ENCODE measurements around the gene NEO1.

Gene NEO1, protein sequence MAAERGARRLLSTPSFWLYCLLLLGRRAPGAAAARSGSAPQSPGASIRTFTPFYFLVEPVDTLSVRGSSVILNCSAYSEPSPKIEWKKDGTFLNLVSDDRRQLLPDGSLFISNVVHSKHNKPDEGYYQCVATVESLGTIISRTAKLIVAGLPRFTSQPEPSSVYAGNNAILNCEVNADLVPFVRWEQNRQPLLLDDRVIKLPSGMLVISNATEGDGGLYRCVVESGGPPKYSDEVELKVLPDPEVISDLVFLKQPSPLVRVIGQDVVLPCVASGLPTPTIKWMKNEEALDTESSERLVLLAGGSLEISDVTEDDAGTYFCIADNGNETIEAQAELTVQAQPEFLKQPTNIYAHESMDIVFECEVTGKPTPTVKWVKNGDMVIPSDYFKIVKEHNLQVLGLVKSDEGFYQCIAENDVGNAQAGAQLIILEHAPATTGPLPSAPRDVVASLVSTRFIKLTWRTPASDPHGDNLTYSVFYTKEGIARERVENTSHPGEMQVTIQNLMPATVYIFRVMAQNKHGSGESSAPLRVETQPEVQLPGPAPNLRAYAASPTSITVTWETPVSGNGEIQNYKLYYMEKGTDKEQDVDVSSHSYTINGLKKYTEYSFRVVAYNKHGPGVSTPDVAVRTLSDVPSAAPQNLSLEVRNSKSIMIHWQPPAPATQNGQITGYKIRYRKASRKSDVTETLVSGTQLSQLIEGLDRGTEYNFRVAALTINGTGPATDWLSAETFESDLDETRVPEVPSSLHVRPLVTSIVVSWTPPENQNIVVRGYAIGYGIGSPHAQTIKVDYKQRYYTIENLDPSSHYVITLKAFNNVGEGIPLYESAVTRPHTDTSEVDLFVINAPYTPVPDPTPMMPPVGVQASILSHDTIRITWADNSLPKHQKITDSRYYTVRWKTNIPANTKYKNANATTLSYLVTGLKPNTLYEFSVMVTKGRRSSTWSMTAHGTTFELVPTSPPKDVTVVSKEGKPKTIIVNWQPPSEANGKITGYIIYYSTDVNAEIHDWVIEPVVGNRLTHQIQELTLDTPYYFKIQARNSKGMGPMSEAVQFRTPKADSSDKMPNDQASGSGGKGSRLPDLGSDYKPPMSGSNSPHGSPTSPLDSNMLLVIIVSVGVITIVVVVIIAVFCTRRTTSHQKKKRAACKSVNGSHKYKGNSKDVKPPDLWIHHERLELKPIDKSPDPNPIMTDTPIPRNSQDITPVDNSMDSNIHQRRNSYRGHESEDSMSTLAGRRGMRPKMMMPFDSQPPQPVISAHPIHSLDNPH (N-terminal part only)

DNA sequence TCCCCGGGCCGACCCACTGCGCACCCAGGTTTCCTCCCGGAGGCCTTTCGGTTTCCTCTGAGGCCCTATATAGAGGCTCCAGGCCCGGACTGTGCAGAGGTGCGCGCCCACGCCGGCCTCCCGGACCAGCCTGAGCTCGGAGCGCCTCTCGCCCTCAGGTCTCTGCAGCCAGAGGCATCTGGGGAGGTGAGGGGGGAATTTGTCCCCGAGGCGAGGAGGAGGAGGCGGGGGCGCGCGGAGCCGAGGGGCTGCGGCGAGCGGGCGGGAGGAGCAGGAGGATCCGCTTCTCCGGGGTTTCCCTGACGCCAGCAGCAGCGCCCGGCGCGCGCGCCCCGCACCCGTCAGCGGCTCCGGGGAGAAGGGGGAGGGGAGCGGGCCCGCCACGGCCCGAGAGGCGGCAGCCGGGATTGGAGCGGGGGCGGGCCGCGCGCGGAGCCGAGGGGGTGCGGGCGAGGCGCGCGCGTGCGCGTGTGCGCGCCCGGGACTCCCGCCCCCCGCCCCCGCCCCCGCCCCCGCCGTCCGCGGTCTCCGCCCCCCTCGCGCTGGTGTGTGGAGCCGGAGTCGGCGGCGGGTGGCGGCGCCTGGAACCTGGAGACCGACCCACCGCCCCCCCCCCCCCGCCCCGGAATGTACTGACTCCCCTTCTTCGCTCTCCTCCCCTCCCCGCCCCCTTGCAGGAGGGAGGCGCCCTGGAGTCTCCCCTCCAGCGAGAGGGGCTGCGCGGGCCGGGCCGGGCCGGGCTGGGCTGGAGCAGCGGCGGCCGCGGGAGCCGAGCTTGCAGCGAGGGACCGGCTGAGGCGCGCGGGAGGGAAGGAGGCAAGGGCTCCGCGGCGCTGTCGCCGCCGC lies at the start of gene NEO1:
Gene NEO1 (plus strand): TSS at position 657 of the 846 bp plus-strand sequence. CDS start 213 bp downstream, outside the sequence.
- DNase-seq, result peak; percentile 85

DNA sequence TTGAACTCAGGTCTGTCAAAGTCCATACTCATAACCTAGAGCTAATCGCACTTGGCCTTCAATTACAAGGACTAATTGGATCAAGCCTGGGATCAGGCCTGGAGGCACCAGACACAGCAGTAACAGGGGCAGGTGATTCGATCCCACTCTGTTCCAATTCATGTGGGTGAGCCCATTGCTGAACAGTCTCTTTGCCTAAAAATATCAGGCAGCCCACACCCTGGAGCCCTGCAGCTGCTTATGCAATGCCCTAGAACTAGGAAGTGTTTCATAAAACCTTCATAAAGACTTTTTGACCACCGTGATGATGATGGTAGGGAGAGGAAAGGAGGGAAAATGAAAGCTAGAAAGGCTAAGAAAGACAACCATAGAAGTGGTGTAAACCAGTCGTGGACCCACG lies 47.8 kb upstream of the NEO1 start:
- DNase-seq, result no peak

DNA sequence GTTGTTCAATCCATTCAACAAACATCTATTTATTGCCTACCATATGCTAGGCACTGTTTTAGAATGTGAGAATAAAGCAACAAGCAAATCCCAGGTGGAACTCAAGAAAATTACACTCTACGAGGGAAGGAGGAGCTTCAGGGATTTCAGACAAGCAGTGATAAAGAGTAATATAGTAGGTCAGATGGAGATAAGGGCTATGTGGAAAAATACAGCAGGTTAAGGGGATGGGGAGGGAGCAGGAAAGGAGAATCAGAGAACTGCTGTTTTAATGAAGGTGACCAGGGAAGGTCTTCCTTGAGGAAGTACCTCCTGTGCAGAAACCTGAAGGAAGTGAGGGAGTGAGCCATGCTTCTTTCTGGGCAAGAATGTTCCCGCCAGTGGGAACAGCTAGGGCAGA lies 47.2 kb upstream of the NEO1 start:
- DNase-seq, result no peak

DNA sequence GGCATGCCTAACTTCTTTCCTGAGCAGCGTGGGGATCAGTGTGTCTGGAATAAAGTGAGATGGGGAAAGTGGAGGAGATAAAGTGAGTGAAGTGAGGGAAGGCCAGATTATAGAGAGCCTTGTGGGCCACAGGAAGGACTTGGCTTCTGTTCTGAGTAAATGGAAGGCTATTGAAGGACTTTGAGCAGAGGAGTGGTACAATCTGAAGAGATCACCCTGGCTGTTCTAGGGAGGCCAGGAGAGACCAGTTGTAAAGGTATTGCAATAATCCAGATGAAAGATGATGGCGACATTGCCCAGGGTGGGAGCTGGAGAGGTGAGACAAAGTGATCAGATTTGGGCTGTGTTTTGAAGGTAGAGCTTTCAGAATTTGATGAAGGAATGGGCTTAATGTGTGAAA lies 46.8 kb upstream of the NEO1 start:
- no peak for DNase-seq

DNA sequence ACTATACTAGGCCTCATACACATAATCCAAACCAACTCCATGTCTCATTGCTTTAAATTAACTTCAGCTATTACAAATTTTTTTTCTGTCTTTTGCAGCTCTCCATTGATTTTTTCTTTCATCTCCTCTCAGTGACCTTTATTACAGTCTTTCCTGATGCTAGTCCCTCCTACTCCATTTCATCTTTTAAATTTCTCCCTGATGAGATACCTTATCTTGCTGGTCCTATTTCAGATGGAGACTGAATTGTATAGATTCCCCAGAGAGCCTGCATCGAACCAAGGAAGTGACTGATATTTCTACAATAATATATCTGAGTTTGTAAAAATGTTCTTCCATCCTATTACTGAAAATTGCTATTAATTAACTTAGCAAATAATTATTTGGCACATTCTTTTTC lies 45.7 kb upstream of the NEO1 start:
- DNase-seq, result no peak

DNA sequence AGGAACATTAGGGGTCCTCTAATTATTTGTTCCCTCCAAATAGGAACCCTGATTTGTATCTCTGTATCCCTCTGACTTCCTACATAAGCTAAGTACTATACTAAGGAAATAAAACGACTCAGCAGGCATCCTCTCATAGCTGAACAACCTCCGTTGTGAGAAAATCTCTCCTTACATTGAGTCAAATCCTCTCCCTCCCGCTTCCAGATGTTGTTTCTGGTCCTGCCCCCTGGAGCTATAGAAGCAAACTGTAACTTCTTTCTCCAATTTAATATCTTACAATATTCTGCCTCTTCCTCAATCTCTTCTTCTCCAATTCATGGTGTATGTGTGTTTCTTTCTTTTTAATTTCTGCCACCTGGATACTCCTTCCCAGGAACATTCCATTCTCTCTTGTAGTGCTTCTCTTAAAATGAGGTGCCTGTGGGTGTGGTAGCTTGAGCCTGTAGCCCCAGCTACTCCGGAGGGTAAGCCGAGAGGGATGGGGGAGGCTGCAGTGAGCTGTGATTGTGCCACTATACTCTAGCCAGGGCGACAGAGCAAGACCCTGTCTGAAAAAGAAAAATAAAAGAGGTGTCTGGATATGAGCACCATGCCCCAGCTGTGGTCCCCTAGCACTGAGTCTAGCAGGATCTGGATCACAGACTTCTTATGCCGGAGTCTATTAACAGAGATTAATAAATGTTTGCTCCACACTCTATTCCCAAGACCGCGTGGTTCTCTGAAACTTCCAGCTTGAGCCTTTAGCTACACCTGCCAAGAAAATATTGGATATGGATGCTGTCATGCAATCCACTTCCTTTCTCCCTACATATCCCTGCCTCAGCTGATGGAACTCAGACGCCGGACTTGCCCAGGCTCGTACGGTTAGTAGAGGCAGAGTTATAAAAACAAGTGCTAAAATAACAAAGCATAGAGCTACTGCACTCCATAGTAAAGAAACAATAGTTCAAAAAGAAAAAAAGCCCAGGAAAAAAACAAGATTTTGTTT lies 42.9 kb upstream of the NEO1 start:
- no peak for DNase-seq

DNA sequence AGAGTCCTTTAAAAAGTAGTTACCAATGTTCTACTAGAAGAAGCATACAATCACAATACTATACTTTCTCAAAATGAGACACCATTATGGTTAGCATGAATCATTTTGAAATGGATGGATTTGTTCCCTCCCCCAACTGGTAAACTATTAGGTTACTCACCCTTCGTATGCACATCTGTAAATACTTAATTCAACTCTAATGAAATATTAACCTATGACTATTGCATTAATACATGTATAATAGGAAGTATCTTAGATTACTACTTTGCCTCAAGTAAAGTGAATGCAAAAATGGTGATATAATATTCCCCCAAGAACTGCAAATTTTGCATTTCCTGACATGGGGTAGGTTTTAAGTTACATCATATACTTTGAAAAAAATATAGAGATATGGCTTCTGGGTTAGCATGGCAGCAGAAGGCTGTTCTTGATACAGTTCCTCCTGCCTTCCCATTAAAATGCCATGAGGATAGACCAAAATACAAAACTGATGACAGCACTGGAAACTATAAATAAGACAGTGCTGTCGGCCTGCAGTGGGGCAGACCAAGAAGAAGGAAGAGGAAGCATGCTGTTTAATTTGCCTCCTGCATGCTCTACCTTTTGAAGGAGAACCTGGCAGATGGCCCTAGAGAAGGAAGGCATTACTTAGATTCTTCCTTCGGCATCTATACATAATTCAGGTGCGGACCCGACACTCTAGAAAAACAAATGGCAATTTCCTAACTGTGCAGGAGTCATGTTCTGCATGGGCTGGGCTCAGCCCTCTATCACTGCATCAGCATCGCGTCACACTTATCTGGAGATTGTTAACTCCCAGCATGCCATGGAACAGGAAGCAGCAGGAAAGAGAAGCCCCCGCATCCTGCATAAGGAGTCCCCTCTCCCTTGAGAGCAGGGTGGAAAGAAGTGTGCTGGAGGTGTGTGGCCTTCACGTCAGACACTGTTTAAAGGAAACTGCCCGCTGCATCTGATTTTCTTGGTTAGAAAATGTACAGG lies 41.8 kb upstream of the NEO1 start:
- DNase-seq, result peak; percentile 31

DNA sequence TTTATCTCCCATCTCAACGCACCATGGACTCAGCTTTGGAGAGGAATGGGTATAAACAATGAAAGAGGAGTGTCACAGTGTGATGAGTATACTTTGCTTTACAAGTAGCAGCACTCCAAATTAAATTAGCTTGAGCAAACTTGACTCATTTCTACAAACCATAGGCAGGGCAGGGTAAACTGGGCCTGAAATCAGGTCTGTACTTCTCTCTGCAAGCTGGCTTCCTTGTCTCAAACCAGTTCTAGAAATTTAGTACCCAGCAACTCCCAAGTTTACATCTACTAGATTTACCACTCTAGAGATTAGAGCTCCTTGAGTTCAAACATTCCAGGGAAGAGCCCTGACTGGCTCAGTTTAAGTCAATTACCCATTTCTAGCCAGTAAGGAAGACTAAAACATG lies 37.4 kb upstream of the NEO1 start:
- DNase-seq, result no peak

DNA sequence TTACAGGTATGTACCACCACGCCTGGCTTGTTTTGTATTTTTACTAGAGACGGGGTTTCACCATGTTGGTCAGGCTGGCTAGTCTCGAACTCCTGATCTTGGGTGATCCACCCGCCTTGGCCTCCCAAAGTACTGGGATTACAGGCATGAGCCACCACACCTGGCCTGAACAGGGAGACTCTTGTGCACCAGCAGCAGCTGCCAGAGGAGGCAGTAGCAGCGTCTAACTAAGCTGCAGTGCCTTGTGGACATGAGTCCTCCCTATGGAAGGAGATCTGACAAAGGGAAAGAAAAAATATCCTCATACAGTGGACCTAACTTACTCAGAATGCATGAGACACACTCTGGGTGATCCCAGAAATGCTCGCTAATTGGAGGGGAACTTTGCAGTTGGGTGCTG lies 36.8 kb upstream of the NEO1 start:
- DNase-seq, result no peak

DNA sequence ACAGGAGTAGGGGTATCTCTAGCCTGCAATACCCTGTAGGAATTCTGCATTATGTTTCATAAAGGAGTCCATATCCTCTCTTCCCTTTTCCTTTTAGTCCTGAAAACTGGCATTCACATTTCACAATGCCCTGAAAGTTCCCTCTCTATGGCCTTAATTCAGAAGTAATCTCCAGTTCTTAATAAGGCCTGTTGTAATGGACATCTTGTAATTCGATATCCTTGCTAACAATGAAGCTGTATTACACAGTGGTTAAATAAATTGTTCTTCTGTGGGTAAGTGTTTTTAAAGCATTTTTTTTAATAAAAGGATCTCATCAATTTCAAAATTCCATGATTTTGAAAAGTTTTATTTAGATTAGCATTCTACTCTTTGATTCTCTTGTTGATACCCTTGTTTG lies 34.3 kb upstream of the NEO1 start:
- DNase-seq, result no peak

DNA sequence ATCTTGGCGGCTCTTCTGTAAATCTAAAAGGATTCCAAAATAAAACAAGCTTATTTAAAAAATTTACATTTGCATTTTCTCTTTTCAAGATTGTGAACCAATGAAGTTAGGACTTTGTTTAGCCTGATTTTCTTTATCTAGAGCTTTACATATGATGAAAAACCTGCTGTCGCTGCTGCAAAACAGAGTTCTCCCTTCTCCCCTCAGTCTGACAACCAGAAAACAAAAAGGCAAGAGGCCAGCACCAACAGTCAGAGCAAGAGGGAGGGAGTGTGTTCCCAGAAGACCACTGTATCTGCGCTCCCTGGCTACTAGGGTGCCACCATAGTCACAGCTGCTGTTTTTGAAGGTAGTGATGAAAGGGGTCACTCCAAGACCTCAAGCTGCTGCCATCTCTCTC lies 33.1 kb upstream of the NEO1 start:
- no peak for DNase-seq

DNA sequence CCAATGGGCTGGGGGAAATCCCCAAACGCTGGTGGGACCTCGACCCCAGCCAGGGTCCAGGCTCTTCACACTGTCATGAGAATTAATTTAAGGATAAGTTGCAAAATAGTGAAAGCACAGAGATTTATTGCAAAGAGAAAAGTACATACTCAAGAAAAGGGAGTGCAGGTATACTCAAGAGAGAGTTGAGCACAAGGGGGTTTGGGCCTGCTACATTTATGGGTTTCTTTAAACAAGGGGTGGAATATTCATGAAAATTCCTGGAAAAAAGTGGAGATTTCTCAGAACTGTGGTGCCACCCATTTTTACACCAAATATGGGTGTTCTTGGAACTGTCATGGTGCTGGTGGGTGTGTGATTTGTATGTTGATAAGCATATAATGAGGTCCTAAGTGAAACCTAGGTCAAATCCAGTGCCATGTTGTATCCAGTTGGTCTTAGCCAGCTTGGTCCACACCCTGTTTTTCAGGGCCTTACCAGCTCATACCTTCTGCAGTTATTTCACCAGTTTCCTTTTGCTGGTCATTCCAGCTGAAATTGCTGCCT lies 32.6 kb upstream of the NEO1 start:
- DNase-seq, result no peak

DNA sequence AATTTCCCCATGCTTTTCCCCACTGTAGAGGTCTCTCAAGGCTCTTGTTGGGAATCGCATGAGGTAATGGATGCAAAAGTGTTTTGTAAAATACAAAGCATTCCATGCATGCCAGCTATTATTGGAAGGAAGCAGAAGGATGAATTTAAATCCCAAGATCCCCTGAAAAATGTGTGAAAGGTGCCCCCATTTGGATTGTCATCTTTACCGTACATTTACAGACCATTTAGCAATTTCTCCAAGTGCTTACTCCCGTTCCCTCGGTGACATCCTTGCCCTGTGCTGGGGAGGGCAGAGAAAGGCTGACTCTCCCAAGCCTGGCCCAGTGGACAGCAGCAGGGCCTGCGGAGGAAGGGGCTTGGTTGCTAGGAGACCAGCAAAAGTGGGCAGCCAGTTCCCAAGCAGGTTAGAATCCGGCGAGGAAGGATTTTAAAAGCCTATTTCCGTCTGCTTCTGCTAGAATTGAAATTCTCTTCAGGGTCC lies 31.1 kb upstream of the NEO1 start:
- no peak for DNase-seq

DNA sequence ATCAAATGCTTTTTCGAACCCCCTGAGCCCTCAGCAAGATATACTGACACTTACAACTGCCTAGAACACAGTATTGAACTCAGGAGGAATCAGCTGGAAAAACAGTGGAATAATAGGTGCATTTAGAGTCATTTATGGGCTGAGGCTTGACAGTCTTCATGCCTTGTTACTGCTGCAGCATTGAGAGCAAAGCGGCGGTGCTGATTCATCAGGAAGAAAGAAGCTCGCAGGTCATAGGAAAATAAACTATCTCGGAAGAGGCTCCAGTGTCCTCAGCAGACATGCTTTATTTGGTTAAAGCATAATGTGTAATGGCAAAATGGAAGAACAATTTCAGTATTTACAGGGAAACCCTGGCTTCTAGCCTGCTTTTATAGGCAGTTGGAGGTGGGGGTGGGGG lies 30.1 kb upstream of the NEO1 start:
- peak; percentile 17 for DNase-seq

DNA sequence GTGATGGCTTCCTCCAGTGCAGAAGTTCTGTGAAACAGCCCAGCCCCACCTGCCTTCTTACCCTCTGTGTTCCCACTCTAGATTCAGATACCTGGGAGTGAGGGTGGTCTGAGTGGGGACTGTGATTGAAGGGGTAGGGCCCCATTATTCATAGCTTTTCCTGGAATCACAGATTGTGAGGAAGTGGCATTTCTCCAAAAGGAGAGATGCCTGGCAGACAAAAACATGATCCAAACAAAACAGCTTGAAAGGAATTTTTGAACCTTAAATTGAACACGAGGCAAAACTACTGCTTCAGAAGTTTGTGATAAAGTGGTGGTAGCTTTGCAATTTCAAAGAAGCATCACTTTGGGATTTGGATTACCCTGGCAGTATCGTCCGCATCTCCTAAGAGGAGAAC lies 29.2 kb upstream of the NEO1 start:
- no peak for DNase-seq

DNA sequence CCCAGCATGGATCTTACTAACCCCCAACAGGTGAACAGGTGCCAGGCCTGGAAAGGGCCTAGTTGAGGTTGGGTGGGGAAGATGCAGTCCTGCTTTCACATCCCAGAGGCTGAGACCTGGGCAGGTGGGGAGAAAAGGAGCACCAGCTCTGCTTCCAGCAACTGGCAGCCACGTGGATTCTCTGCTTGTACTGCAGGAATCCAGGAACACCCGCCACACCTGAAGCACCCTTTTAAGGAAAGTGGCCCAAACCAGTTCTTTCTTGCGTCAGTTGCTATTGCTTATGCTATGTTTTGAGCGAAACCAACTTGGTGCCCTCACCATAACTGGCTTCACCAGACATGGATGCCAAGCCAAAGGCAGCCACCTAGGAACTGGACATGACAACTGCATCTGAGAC lies 28.1 kb upstream of the NEO1 start:
- DNase-seq, result no peak

DNA sequence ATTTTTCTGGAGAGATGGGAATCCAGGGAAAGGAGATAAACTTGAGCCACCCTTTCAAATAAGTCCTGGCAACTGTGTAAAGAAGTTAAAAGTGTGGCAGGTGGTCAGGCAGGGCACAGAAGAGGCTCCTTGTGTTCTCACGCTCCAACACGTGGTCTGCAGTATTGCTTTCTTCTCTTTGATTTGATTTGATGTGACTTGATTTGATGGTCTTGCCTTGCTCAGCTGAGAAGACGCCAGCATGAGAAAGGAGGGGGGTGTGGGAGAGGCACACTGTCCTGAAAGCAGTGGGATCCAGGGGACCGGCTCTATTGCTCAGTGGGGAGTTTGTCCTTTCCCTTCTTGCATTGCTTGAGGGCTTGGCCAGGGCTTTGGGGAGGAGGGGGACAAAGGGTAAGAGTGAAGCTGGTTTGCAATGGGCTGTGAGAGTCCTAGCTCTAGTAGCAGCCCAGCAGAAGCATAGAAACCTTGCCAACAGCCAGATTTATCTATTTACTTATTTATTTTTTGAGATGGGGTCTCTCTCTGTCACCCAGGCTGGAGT lies 25.7 kb upstream of the NEO1 start:
- no peak for DNase-seq

DNA sequence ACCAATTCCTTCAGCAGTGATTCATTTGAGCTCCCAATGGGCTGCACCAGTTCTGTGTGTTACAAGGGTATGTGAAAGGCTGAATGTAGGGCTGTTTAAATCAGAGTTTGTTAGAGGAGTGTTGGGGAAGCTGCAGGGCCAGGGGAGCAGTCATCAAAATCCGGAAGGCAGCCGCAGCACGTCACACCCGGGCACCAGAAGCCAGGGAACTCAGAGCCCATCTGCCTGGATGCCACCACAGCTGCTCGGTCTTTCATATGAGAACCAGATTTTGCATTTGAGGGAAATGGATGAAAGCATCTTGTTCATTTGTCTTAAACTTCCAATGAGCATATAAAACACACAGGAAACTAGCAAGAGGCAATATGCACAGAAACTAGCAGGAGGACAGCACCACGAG lies 24.2 kb upstream of the NEO1 start:
- DNase-seq, result no peak

Measured in fibroblast of skin of right quadriceps (primary cell).